Activated naive CD4-positive, alpha-beta T cell treated with anti-CD3 and anti-CD28 coated beads for 36 hours (primary cell): ENCODE measurements around the gene MPEG1. TPM values are rescaled to one million over a fixed set of nuclear protein-coding genes. Genes with fewer than 3 reads are reported as not detected.

Experiments
- CTCF ChIA-PET: fragments of 350-600 bp; sonication (Branson Sonifier 250); formaldehyde crosslinking; loops from one replicate; lab custom pipeline; 2021; ENCODE audit warnings: antibody characterized with exemption; lab: Charles Lee
- DNase-seq: peaks from one replicate; pipeline ENCODE4 v3.0.0-alpha.2; 2020
- H3K27ac Mint-ChIP-seq: one replicate; pipeline ENCODE4 v1.8.0; 2021; ENCODE audit warnings: mild to moderate bottlenecking, mixed read lengths
- H3K27me3 Mint-ChIP-seq: one replicate; pipeline ENCODE4 v1.8.0; 2021; ENCODE audit warnings: low read depth, mixed read lengths
- H3K36me3 Mint-ChIP-seq: one replicate; pipeline ENCODE4 v1.8.0; 2021; ENCODE audit warnings: low read depth, mixed read lengths
- H3K4me1 Mint-ChIP-seq: one replicate; pipeline ENCODE4 v1.8.0; 2021; ENCODE audit warnings: low read depth, mixed read lengths
- H3K4me3 Mint-ChIP-seq: one replicate; pipeline ENCODE4 v1.8.0; 2021; ENCODE audit warnings: mild to moderate bottlenecking, moderate library complexity, mixed read lengths
- H3K9me3 Mint-ChIP-seq: one replicate; pipeline ENCODE4 v1.8.0; 2021; ENCODE audit warnings: mixed read lengths
- intact Hi-C: fragments of 100-400 bp; cut with micrococcal nuclease; formaldehyde crosslinking; loops from one replicate; pipeline ENCODE4 v1.15.1; 2023
- total RNA-seq, 2 experiments: library from RNA; stranded (reverse); gene quantifications; one replicate each; pipeline ENCODE4 v1.2.3, GENCODE V29; 2021

MPEG1 gene
- not detected for total RNA-seq

DNA sequence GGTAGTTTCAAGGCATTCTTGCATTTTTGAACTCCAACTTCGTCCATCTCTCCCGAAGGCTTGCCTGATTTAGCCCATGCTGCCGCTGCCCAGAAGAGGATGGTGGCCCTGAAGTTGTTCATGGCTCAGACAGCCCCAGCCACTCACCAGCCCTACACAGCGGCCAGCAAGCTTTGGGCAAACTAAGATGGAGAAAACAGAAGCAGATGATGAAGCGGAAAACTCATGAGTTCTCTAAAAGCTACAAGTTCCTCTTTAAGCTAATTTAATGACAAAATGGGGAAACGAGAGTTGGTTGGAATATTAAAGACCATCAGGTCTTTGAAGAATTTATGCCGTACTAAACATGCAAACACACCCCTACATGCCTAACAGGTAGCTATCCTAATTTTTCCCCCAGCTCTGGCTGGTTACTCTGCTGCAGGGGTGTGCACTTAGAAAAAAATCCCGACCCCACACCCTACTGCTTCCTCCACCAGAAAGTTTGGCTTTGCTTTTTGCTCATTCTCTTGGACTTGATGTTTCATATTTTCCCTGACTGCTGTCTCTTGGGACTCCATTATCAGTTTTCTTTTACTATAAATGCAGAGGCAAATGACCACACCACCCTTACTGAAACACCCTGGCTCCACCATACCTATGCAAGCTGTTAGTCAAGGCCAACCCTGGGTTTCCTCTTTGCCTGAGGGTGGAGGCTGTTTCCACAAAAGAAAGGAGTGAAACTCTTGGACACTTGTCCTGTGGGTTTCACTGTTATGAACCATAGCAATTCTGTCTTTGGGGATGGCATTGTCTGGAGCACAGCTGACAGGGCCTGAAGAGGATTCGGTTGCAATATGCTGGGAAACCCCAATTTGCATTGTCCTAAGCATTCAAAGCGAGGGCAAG lies at the start of gene MPEG1:
Gene MPEG1, minus strand, starts transcription at position 184 of the 888 bp plus-strand sequence. Its CDS starts 62 bp downstream, at position 122.
- no peak for DNase-seq
- Mint-ChIP-seq H3K9me3 (no peaks in the 10 kb centered on the region), H3K36me3 (peaks cover 3% of the 10 kb centered on the region), H3K27me3 (peaks cover 30% of the 10 kb centered on the region), H3K4me1 (peaks cover 31% of the 10 kb centered on the region), H3K27ac (no peak within 1 kb of the TSS), H3K4me3 (no peak within 1 kb of the TSS)
- CTCF ChIA-PET, result interaction anchor here (1.4 to 2.0 kb wide), 3 partner anchors 11 to 41 kb away, joined by 3 to 5 read pairs (median 4); partner anchors contain the start of gene DTX4
- intact Hi-C loops, result no loop called here

GRCh38 chr11:59262177-59262818 lies 49.6 kb upstream of the MPEG1 start:
- intact Hi-C loops, result no loop called here
- Mint-ChIP-seq H3K36me3 (no peaks in the 10 kb centered on the region), H3K9me3 (no peaks in the 10 kb centered on the region), H3K4me3 (no peak overlapping the region), H3K27ac (no peak overlapping the region), H3K27me3 (no peaks in the 10 kb centered on the region), H3K4me1 (no peaks in the 10 kb centered on the region)
- CTCF ChIA-PET, result interaction anchor here (0.5 kb wide), 1 partner anchor 27 kb away, joined by 3 read pairs; no protein-coding TSS in a partner anchor
- DNase-seq, result no peak

- H3K36me3 Mint-ChIP-seq, result no peaks in the 10 kb centered on the region
- no peaks in the 10 kb centered on the region for H3K9me3 Mint-ChIP-seq
- no peaks in the 10 kb centered on the region for H3K27me3 Mint-ChIP-seq
- CTCF ChIA-PET, result no interaction called here
- H3K27ac Mint-ChIP-seq, result no peak overlapping the region
- intact Hi-C loops, result no loop called here
- H3K4me3 Mint-ChIP-seq, result no peak overlapping the region
- H3K4me1 Mint-ChIP-seq, result no peaks in the 10 kb centered on the region
- no peak for DNase-seq
These were observed 48.4 kb upstream of the MPEG1 start for GRCh38 chr11:59261150-59261549.

DNA sequence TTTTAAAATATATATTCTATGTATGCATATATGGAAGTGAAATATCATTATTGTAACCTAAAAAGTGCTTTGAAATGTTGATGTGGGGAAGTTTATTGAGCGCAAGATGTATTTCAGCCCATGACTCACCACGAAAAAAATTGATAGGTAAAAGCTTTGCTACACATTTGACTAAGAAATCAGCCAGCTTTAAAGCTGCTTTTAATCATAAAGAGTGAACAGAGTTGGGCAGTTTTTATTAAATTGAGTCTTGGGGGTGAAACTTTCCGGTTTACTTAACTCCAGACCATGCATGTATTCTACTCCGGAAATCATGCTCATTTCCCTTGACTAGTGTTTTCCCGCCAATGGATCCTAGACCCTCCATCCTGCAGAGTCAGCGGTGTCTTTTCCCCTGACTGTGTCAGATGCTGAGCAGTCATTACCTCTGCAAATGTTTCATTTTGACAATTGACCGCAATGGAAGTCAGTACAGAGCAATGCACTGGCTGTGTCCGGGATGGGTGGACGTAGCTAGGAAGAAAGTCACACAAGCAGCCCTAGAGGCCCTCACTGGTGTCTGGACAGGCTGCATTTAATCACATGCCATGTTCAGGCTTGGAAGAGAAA lies 47.2 kb upstream of the MPEG1 start:
- no peaks in the 10 kb centered on the region for H3K27me3 Mint-ChIP-seq
- no peak overlapping the region for H3K4me3 Mint-ChIP-seq
- H3K27ac Mint-ChIP-seq, result no peak overlapping the region
- CTCF ChIA-PET, result no interaction called here
- H3K36me3 Mint-ChIP-seq, result no peaks in the 10 kb centered on the region
- no peaks in the 10 kb centered on the region for H3K9me3 Mint-ChIP-seq
- intact Hi-C loops, result no loop called here
- no peaks in the 10 kb centered on the region for H3K4me1 Mint-ChIP-seq
- DNase-seq, result no peak

- CTCF ChIA-PET, result no interaction called here
- H3K4me1 Mint-ChIP-seq, result no peaks in the 10 kb centered on the region
- no peak overlapping the region for H3K4me3 Mint-ChIP-seq
- no peak overlapping the region for H3K27ac Mint-ChIP-seq
- H3K9me3 Mint-ChIP-seq, result no peaks in the 10 kb centered on the region
- H3K27me3 Mint-ChIP-seq, result no peaks in the 10 kb centered on the region
- intact Hi-C loops, result no loop called here
- DNase-seq, result no peak
- no peaks in the 10 kb centered on the region for H3K36me3 Mint-ChIP-seq
These were observed 46.3 kb upstream of the MPEG1 start for GRCh38 chr11:59259047-59259446.

- H3K4me1 Mint-ChIP-seq, result no peaks in the 10 kb centered on the region
- CTCF ChIA-PET, result interaction anchor here (0.6 kb wide), 1 partner anchor 70 kb away, joined by 3 read pairs; no protein-coding TSS in a partner anchor
- intact Hi-C loops, result no loop called here
- H3K4me3 Mint-ChIP-seq, result no peak overlapping the region
- no peaks in the 10 kb centered on the region for H3K9me3 Mint-ChIP-seq
- H3K27ac Mint-ChIP-seq, result no peak overlapping the region
- no peaks in the 10 kb centered on the region for H3K27me3 Mint-ChIP-seq
- DNase-seq, result no peak
- no peaks in the 10 kb centered on the region for H3K36me3 Mint-ChIP-seq
These were observed 42.6 kb upstream of the MPEG1 start for GRCh38 chr11:59255281-59255680.

GRCh38 chr11:59254286-59254685 lies 41.6 kb upstream of the MPEG1 start:
- Mint-ChIP-seq H3K27ac (no peak overlapping the region), H3K27me3 (no peaks in the 10 kb centered on the region), H3K4me1 (no peaks in the 10 kb centered on the region), H3K4me3 (no peak overlapping the region), H3K36me3 (no peaks in the 10 kb centered on the region), H3K9me3 (no peaks in the 10 kb centered on the region)
- no peak for DNase-seq
- intact Hi-C loops, result no loop called here
- CTCF ChIA-PET, result no interaction called here

DNA sequence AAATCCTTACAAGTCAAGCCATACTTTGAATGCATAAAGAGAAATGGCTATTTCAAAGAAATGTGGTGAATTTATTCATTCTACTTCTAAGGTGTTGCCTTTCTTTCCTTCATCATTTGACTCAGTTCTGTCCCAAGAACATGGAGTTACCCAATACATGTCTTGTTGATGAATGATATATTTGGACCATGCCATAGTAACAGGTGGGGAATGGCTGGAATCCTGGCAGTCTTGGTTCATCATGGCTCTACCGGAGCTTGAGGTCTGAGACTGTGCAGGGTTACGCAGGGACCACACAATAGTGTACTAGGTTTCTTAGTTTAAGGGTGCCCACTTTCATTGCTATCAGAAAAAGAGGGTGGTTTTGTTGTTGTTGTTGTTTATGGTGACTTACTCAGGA lies 40.3 kb upstream of the MPEG1 start:
- Mint-ChIP-seq H3K4me1 (peaks cover 5% of the 10 kb centered on the region), H3K9me3 (no peaks in the 10 kb centered on the region), H3K36me3 (no peaks in the 10 kb centered on the region), H3K27me3 (no peaks in the 10 kb centered on the region), H3K27ac (no peak overlapping the region), H3K4me3 (no peak overlapping the region)
- CTCF ChIA-PET, result interaction anchor here (0.7 kb wide), 1 partner anchor 8 kb away, joined by 3 read pairs; no protein-coding TSS in a partner anchor
- DNase-seq, result no peak
- intact Hi-C loops, result no loop called here

GRCh38 chr11:59249535-59249934 lies 36.8 kb upstream of the MPEG1 start:
- no peaks in the 10 kb centered on the region for H3K27me3 Mint-ChIP-seq
- H3K9me3 Mint-ChIP-seq, result no peaks in the 10 kb centered on the region
- DNase-seq, result no peak
- H3K27ac Mint-ChIP-seq, result no peak overlapping the region
- intact Hi-C loops, result no loop called here
- no peaks in the 10 kb centered on the region for H3K36me3 Mint-ChIP-seq
- H3K4me3 Mint-ChIP-seq, result no peak overlapping the region
- H3K4me1 Mint-ChIP-seq, result peaks cover 15% of the 10 kb centered on the region
- CTCF ChIA-PET, result interaction anchor here (1.4 kb wide), 1 partner anchor 91 kb away, joined by 3 read pairs; no protein-coding TSS in a partner anchor

GRCh38 chr11:59247531-59248227 lies 35.0 kb upstream of the MPEG1 start:
- Mint-ChIP-seq H3K27ac (no peak overlapping the region), H3K4me1 (peaks cover 15% of the 10 kb centered on the region), H3K36me3 (no peaks in the 10 kb centered on the region), H3K4me3 (no peak overlapping the region), H3K9me3 (no peaks in the 10 kb centered on the region), H3K27me3 (no peaks in the 10 kb centered on the region)
- CTCF ChIA-PET, result interaction anchor here (0.6 kb wide), 1 partner anchor 170 kb away, joined by 3 read pairs; no protein-coding TSS in a partner anchor
- no peak for DNase-seq
- intact Hi-C loops, result no loop called here

- H3K4me1 Mint-ChIP-seq, result peaks cover 14% of the 10 kb centered on the region
- peaks cover 1% of the 10 kb centered on the region for H3K36me3 Mint-ChIP-seq
- H3K27ac Mint-ChIP-seq, result no peak overlapping the region
- no peaks in the 10 kb centered on the region for H3K27me3 Mint-ChIP-seq
- CTCF ChIA-PET, result no interaction called here
- intact Hi-C loops, result no loop called here
- no peak overlapping the region for H3K4me3 Mint-ChIP-seq
- no peak for DNase-seq
- peaks cover 9% of the 10 kb centered on the region for H3K9me3 Mint-ChIP-seq
These were observed 30.9 kb upstream of the MPEG1 start for GRCh38 chr11:59243633-59244032.

DNA sequence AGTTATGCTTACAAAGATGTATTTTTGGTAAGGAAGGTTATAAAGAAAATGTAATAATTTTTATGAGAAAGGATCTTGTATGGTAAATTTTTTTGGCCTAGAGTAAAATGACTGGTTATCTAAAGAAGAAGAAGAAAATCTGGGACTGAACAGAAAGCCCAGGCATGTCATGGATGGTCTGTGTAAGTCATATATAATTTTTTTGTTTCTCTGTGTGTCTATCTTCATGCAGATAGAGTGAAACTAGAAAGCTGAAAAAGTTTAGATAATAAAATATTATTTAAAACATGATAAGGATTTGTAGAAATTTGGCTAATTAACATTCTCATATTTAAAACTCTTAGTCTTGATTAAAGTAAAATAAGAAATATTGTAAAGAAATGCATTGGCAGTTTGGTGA lies 27.6 kb upstream of the MPEG1 start:
- Mint-ChIP-seq H3K4me3 (no peak overlapping the region), H3K4me1 (no peaks in the 10 kb centered on the region), H3K27me3 (peaks cover 3% of the 10 kb centered on the region), H3K27ac (no peak overlapping the region), H3K36me3 (peaks cover 1% of the 10 kb centered on the region), H3K9me3 (peaks cover 16% of the 10 kb centered on the region)
- intact Hi-C loops, result no loop called here
- DNase-seq, result no peak
- CTCF ChIA-PET, result no interaction called here
